T1000 (cell line): ENCODE data around the gene EPS15.
A peak's percentile ranks its signal among the peaks of the same experiment; 100 is the strongest.
"Not testable (repeated sequence)": the region's sequence is repeated elsewhere in the genome, so short reads cannot be mapped to it uniquely, and the experiment has no call there.

ENCODE experiments used
- DNase-seq: peaks from one replicate; lab custom pipeline; 2025; ENCODE audit warnings: mixed read lengths; lab: John Stamatoyannopoulos, UW

The EPS15 gene

DNA sequence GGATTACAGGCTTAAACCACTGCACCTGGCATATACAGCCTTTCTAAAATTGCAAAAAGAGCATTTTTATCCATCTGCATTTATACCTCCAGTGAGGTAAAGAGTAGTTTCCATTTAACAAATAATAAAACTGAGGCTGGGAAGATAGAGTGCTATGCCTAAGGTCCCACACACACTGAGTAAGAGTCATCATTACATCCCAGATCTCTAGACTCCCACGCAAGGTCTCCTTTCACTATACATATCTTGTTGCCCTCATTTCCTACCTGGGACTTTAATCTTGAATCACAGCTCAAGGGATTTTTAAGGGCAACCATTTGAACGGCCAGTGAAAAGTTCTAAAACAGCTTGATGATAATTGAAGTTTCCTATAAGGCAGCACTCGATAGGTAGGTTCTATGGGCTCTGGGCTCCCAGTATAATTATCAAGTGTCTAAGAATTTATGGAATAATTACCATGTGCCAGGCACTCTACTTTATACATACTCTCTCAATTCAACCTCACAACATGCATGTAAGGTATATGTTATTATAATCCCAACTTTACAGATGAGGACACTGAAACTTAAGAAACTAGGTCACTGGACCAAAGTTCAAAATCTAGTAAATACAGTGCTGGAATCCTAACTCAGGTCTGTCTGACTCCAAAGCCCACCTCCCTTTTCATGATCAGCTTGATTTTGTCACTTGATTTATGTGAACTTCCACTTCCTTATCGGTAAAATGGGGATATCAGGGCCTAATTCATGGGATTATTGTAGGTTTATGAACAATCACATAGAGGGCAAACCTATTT is 23.3 kb upstream of the EPS15 start:
- DNase-seq: no peak

DNA sequence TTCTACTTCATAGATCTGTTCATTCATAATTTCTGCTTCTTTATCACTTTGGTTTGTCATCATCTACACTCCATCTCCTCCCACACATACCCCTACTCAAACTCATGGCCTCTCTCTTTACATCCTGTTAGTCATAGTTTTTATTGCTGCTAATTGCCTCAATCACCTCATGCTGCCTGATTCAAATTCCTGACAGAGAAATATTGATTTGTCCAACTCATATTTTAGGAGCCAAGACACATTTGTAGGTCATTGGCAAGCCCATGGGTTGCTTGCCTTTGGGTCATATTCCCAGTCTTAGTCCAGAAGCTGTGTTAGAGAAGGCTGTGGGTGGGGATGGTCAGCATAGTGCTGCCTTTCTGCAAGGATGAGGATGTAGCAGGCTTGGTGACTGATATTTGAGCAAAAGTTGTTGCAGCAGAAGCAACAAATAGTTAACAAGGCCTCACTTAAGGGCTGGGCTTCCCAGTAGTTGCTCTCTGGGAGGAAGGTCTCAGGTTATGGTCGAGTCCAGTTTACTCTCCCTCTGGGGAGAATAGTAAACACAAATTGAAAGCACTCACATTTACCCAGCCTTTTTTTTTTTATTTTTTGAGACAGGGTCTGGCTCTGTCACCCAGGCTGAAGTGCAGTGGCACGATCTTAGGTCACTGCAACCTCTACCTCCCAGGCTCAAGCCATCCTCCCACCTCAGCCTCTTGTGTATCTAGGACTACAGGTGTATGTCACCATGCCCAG is 22.4 kb upstream of the EPS15 start:
- DNase-seq: no peak

DNA sequence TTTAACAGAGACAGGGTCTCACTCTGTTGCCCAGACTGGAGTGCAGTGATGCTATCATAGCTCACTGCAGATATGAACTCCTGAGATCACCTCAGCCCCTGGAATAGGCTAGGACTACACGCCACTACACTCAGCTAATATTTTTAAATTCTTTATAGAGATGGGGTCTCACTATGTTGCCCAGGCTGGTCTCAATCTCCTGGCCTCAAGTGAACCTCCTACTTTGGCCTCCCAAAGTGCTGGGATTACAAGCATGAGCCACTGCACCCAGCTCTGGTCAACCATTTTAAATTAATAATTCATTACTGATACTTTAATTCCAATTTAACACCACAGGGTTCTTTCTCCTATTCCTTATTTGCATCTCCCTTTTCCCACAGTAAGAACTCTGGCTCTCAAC is 18.5 kb upstream of the EPS15 start:
- no peak for DNase-seq

DNA sequence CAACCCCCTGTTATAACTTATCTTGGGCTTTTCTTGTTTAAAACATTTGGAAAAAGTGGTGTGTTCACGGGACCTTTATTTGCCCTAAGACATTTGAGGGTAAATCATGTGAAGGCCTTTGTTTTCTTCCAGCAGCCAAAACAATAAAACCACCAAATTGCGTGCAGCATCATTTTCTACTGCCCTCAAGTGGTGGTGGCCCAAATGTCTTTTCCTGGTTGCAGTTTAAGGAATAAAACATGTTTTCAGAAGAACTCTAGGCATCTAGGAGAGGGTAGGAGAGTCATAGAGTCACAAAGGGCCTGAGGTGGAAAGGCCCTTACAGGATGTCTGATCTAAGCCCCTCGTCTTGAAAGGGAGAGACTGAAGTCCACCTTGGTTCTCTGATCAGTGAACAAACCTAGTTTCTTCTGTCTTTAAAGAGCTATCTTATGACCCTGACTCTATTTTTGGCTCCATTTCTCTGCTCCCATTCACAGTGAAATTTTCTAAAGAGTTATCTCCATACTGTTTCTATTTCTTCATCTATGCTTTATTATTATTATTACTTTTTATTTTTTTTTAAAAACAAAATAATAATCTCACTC is 16.0 kb upstream of the EPS15 start:
- DNase-seq: no peak

DNA sequence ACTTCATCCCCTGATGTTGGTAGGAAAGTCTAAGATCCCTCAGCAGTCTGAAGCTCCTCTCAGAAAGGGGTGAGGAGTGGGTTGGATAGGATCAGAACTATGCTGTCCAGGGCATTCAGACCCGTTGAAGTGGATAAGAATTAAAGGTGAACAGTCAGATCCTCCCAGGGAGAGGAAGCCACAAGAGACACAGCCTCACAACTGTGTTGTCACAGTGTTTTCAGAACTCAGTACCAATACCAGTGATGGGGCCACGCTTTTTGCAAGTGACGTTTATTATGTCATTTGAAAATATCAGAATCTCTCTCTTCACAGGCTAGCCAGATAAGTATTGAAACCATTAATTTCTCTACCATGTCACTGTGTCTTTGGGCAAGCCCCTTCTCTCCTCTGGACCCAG is 15.4 kb upstream of the EPS15 start:
- no peak for DNase-seq

DNA sequence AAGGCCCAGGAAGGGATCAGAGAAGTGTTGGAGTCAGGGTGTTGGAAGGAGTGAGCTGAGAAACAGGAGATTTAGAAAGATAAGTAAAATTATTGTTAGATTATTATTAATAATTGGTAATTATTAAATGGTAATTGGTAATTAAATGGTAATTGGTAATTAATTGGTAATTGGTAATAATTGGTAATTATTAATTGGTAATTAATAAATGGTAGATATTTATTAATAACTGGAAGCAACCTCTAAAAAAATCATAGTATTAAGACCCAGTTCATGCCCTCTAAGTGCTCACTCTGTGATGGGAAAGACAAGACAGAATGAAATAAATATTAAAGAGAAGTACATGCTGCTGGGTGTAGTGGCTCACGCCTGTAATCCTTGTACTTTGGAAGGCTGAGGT is 13.8 kb upstream of the EPS15 start:
- no peak for DNase-seq

DNA sequence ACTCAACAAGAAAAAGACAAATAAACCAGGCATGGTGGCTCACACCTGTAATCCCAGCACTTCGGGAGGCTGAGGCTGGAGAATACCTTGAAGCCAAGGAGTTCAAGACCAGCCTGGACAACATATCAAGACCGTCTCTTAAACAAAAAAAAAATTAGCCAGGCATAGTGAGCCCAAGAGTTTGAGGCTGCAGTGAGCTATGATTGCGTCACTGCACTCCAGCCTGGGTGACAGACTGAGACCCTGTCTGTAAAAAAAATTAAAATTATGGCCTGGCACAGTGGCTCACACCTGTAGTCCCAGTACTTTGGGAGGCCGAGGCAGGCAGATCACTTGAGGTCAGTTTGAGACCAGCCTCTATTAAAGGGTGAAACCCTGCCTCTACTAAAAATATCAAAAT is 11.4 kb upstream of the EPS15 start:
- not testable (repeated sequence) for DNase-seq

DNA sequence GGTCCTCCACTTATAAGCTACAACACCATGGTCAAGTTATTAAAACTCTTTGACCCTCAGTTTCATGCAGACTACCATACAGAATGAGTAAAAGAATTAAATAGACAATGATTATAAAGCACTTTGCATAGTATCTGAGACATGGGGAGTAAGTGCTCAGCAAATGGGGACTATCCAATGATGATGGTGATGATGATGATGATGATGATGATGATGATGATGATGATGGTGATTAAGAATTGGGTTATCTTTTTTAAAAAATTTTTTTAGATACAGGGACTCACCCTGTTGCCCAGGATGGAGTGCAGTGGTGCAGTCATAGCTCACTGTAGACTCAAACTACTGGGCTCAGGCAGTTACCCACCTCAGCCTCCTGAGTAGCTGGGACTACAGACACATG is 8.1 kb upstream of the EPS15 start:
- DNase-seq: no peak

DNA sequence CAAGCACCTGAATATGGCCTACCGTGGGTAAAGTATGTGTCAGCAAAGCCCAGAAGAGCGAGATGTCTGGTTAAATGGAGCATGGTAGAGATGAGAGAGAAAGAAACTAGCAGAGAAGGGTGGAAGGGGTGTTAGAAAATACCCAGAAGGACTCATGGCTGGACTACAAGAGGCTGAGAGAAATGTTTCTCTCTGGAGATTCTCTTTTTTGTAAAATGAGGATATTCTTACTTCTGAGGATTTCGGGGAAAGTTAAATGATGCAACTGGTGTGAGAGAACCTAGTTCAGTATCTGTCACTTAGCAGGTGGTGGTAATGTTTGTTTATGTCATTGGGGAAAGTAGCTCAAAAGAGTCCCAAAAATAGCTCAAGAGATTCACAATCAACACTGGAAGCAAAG is 7.2 kb upstream of the EPS15 start:
- no peak for DNase-seq

DNA sequence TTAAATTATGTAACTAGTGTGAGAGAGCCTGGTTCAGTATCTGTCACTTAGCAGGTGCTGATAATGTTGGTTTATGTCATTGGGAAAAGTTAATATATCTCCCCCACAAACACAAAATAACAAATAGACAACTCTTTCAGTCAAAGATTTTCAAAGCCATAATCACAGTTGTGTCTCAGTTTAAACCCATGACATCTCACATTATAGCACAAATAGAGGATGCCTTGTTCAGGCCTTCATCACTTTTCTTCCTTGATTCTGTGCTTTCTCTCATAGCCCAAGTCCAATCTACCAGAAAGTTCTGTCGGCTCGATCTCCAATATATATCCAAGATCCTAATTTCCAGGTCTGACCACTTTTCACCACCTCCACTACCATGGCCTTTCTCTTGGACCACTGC is 6.2 kb upstream of the EPS15 start:
- no peak for DNase-seq

DNA sequence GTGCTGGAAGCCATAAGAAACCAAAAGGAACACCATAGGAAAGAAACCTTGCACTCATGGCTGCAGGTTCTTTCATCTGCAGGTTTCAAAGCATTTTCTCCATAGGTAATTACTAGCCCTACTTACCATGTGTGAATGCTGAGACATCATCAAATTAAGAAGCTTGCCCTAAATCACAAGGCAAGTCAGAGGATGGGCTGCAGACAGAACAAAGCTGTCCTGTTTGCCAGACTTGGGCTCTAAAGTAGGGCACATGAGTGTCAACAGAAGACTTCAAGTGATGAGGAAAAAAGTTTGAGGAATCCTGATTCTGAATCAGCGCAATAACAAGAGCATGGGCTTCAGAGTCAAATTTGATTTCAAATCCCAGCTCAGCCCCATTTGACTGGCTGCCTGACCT is 5.8 kb upstream of the EPS15 start:
- no peak for DNase-seq

DNA sequence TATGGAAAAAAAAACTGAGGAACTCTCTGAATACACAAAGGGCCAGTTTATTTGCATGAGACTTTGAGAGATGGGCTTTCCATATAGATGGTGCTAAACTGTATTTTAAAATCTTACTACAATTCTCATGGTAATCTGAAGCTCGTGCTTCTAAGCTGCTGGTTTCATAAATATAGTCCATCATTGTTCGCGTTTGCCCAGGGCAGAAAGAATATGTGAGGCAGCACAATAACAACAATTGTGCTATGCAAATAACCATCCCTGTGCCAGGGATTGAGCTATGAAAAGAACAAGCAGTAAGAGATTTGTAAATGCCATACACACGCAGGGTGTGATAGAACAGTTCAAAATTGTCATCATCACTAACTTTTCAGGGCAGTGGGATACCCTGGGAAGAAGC is 4.9 kb upstream of the EPS15 start:
- no peak for DNase-seq

DNA sequence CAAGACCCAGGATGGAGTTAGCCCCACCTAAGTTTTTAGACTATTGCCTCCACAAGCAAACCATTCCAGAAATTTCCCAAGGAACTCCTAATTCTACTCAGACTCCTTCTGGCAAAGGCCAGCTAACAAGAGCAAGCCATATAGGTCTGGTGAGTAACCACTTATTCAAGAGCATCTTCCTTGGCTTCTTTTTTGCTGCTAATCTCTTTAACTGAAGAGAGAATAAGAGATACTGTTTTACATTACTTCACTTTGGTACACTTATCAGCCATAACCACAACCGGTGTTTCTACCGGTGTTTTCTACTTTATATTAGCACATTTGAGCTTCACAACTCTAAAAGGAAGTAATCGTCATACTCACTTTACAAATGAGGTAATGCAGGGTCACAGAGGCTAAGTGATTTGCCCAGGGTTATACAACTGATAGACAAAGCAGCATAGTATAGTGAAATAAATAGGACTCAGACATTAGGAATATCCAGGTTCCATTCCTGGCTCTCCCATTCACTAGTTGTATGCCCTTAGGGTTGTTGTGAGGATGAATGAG is 1.7 kb upstream of the EPS15 start:
- no peak for DNase-seq

DNA sequence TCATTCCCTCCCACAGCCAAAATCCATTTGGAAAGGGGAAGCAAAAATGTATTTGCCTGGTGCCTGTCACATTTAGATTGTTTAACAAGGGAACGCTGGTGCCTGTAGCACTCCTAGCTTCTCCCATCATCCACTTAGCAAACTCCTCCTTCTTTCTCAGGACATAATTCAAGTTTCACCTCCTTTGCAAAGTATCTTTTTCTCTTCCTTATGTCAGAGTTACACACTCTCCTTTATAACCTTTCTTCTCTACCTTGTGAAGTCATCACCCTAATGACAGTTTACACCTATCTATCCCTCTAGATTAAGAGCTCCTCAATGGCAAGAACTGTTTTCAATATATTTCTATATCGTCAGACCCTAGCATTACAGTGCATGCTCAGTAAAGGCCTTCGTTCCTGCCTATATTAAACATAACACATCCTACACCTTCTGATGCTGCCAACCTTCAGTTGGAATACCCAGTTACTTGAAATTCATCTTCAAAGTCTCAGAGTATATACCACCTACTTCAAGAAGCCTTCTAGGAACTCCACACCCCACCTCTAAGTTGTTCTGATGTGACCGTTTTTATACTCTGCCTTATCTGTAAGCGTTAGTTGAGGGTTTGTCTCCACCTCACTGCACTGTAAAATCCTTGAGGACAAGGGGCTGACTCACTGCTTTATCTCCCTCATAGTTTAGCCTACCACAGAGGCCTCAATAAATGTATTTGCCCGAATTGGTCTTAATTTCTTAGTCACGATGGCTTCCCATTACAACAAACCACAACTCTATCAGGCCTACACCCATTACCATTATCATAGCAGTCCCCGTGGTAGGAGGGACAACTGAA is 1.0 kb upstream of the EPS15 start:
- DNase-seq: peak; percentile 43

DNA sequence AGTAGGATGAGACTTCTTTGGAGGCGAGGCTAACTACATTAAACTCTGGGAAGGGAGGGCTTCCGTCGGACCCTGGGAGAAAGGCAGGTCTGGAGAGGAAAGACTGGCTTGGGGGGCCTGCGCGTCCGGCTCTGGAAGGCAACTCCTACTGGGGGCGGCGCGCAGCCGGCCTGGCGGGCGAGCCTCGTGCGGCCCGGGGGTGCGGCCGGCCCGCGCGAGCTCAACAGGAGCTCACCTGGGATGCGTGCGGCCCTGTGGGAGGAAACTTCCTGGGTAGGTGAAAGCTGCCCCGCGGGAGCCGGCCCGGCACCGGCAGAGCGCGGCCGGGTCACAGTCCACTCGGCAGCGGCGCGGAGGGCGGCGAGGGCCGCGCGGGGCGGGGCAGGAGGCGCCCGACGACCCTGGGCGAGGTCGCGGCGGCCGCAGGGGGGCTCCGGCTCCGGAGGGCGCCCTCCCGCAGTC is 449 bp downstream of the EPS15 start:
- no peak for DNase-seq

DNA sequence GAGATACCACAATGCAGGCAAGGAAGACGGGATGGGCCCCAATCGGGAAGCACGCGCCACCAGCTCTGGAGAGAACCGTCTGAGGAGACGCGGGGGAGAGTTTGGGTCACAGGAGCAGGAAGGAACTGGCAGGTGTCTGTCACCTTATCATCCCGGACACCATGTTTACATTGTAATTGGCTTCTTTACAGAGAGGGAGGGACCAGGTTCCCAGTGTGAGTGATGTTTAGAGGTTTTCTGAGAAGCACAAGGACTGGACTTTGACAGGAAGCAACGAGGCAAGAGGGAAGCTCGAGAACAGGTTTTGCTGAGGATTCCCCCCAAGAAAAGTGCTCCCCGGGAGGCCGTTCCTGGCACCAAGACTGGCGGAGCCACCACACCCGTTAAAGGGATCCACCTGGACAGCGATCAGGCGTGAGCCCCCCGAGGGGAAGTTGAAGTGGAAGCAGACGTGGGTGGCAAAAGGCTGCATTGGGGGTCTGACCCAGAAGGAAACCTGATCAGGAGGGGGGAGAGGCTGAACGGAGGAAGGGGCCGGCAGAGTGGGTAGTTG is 957 bp downstream of the EPS15 start:
- no peak for DNase-seq

DNA sequence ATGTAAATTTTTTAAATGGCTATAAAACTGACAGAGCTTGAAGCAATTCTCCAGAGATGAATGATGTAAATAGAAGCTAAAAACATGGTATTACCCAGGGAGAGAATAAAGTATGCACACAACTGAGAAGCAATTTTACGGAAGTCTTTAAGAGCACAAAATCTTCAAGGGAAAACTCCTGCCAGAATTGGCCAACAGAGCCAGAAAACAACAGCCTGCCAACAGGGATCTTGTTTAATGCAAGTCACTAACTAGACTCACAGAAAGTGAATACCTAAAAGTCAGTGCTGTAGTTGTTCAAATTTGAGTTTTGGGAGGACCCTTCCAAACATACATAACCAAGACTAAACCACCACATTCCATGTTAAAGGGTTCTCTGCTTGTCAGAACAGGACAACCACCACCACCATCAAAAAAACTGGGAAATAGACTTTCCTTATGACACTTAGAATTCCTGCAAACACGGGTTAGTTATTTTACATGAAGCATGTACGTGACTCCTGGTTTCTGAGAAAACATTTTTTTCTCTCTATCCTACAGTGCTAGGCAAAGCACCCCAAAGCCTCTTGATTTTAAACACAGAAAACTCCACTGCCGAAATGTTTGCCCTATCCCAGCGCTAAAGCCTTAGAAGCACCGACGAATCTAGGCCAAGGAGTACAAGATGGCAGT is 1.6 kb downstream of the EPS15 start:
- DNase-seq: no peak

DNA sequence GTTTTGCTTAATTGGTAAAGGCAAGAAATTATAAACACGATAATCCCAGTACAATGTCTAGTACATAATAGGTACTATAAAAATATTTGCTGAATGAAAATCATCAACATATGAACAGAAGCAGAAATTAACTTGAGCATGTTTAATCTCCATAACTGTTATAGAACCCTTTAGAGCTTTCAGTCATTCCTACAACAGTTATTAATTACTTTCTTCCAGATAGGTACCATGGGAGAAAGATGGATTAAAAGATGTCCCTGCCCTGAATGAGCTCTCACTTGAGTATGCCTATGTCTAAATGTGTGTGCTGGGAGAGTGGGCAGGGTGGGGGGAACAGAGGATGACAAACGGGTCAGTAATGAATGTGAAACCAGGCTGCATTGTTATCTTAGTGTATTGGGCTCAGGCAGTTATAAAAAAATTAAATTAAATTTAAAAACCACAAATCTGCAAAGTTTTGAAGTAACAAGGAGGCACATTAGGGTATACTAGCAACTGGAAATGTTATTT is 2.4 kb downstream of the EPS15 start:
- no peak for DNase-seq

DNA sequence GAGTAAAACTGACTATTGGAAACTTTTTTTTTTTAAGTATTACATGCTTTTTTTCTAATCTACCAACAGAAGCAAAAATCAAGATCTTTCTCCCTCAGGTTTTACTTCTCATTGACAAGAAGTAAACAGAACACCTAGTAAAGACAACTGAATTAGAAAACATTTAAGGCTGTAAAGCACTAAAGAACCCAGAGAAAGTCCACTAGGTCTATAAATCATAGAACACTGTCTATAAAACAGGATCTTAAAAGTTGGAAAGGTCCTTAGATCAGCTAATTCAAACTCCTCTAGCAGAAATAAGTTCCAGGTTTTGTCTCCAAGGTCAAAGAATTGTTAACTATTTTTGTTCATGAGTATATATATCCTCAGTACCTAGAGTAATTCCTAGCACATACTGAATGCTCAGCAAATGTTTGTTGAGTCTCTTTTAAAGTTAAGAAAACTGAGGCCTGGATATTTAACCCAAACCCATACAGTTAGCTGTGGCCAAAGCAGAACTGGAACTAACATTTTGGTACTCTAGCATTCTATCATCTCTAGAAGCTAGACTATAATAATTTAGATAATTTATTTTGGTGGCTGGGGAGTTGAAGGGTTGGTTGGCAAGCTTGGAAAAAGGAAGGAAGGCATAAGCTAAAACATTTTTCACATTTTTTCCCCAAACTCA is 3.0 kb downstream of the EPS15 start:
- DNase-seq: no peak

DNA sequence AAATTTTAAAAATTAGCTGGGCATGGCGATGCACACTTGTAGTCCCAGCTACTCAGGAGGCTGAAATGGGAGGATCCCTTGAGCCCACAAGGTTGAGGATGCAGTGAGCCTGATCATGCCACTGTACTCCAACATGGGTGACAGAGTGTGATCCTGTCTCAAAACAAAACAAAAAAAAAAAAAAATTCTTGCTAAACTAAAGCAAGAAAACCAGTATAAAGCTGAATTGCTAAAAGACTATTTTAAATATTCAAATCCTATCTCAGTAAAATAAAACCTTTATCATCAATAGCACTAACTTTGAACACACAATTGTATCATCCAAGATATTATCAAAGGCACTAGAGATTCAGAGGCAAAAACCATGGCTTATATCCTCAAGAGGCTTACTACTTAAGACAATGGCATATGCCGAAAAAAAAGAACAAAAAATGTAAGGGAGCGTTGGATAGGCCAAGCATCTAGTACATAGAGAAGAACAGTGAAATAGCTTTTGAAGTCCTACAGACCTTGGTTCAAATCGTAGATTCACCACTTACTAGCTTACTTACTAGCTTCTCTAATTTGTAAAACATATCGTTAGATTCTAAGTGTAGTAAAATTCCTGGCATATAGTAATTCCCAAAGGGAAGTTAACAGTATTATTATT is 3.6 kb downstream of the EPS15 start:
- DNase-seq: no peak
